WTC11 (cell line): Measurements from ENCODE around the gene FGF12.

Experiments used
- NFYB ChIP-seq: sonication (generic); formaldehyde crosslinking; conservative IDR thresholded peaks from 2 replicates; pipeline ENCODE4 v1.8.0; 2022; ENCODE audit warnings: low read depth, missing genetic modification reagents
- NR2C2 ChIP-seq: sonication (generic); formaldehyde crosslinking; IDR thresholded peaks from 2 replicates; pipeline ENCODE4 v1.8.0; 2022; ENCODE audit warnings: mild to moderate bottlenecking, missing genetic modification reagents
- TF ChIP-seq, protein P1 (sequence below): fragments of 200-600 bp; IDR thresholded peaks from 2 replicates; pipeline ENCODE4 v1.8.0; 2022; ENCODE audit warnings: antibody characterized with exemption
- TF ChIP-seq, protein P2 (sequence below): sonication (generic); formaldehyde crosslinking; IDR thresholded peaks from 2 replicates; pipeline ENCODE4 v1.8.0; 2023; ENCODE audit warnings: mild to moderate bottlenecking, missing genetic modification reagents

DNA sequence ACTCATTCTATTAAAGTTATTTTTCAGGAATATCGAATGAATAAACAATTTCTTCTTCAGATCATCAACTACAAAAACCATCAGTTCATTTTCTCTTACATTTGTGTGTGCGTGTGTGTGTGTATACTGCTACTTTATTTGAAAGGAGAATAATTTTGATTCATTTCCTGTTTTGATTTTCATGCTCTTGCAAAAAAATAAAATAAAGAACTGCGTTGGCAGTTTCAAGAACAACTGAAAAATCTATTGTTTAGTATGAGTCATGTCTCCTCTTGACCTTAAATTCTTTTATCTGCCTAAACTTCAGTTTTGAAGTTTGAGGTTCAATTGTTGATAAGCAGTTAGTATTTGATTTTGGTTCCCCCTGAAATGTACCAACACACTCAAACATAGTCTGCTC lies 540.8 kb downstream of the FGF12 start:
- TF ChIP-seq, protein P1, sequence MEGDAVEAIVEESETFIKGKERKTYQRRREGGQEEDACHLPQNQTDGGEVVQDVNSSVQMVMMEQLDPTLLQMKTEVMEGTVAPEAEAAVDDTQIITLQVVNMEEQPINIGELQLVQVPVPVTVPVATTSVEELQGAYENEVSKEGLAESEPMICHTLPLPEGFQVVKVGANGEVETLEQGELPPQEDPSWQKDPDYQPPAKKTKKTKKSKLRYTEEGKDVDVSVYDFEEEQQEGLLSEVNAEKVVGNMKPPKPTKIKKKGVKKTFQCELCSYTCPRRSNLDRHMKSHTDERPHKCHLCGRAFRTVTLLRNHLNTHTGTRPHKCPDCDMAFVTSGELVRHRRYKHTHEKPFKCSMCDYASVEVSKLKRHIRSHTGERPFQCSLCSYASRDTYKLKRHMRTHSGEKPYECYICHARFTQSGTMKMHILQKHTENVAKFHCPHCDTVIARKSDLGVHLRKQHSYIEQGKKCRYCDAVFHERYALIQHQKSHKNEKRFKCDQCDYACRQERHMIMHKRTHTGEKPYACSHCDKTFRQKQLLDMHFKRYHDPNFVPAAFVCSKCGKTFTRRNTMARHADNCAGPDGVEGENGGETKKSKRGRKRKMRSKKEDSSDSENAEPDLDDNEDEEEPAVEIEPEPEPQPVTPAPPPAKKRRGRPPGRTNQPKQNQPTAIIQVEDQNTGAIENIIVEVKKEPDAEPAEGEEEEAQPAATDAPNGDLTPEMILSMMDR, result no peak
- TF ChIP-seq NFYB (no peak), NR2C2 (CRISPR knock-in tag) (no peak)
- TF ChIP-seq, protein P2, sequence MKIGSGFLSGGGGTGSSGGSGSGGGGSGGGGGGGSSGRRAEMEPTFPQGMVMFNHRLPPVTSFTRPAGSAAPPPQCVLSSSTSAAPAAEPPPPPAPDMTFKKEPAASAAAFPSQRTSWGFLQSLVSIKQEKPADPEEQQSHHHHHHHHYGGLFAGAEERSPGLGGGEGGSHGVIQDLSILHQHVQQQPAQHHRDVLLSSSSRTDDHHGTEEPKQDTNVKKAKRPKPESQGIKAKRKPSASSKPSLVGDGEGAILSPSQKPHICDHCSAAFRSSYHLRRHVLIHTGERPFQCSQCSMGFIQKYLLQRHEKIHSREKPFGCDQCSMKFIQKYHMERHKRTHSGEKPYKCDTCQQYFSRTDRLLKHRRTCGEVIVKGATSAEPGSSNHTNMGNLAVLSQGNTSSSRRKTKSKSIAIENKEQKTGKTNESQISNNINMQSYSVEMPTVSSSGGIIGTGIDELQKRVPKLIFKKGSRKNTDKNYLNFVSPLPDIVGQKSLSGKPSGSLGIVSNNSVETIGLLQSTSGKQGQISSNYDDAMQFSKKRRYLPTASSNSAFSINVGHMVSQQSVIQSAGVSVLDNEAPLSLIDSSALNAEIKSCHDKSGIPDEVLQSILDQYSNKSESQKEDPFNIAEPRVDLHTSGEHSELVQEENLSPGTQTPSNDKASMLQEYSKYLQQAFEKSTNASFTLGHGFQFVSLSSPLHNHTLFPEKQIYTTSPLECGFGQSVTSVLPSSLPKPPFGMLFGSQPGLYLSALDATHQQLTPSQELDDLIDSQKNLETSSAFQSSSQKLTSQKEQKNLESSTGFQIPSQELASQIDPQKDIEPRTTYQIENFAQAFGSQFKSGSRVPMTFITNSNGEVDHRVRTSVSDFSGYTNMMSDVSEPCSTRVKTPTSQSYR (CRISPR knock-in tag), result no peak
